Peyer's patch (tissue), 4 donors: ENCODE measurements around the gene CHD9. TPM values are rescaled to one million over a fixed set of nuclear protein-coding genes. Genes with fewer than 3 reads are reported as not detected.

ENCODE experiments used
- DNase-seq, 3 donors: peaks; one replicate each; pipeline ENCODE4 v3.0.0-alpha.2; 2017 to 2019
- H3K27ac ChIP-seq, 4 donors: fragments of 200-600 bp; sonication (generic); one replicate each; pipeline ENCODE4 v1.5.1; 2016 to 2019
- H3K27me3 ChIP-seq, 2 donors: fragments of 200-600 bp; sonication (generic); one replicate each; pipeline ENCODE4 v1.5.1; 2019
- H3K36me3 ChIP-seq, 3 donors: fragments of 200-600 bp; sonication (generic); one replicate each; pipeline ENCODE4 v1.5.1; 2016 to 2019
- H3K4me1 ChIP-seq, 4 donors: fragments of 200-600 bp; sonication (generic); one replicate each; pipeline ENCODE4 v1.5.1; 2016 to 2019
- H3K4me3 ChIP-seq, 4 donors: fragments of 200-600 bp; sonication (generic); 1 replicate in 3 of 4; 2 replicates in 1 of 4; pipeline ENCODE4 v1.5.1; 2016 to 2019; ENCODE audit warnings: mild to moderate bottlenecking in 1 of 4
- H3K9me3 ChIP-seq, 4 donors: fragments of 200-600 bp; sonication (generic); one replicate each; pipeline ENCODE4 v1.5.1; 2016 to 2019; ENCODE audit warnings: mild to moderate bottlenecking in 1 of 4
- POLR2A ChIP-seq, 2 donors: fragments of 450-650 bp; IDR thresholded peaks; one replicate each; pipeline ENCODE4 v1.5.1; 2017; ENCODE audit warnings: antibody characterized with exemption in 2 of 2, mild to moderate bottlenecking in 2 of 2, moderate library complexity in 2 of 2
- total RNA-seq, 4 donors: library from RNA; depleted of rRNA; stranded (reverse); fragments of >200 nt; gene quantifications; one replicate each; pipeline ENCODE4 v1.1.0, GENCODE V29; 2016
- TF ChIP-seq, protein P1 (sequence below), 6 experiments: fragments of 450-650 bp in 4 of 6; fragments of 200-600 bp in 2 of 6; sonication (generic) in 1 of 6; IDR thresholded peaks; one replicate each; pipeline ENCODE4 v1.5.1; 2017 to 2019; ENCODE audit warnings: antibody characterized with exemption in 6 of 6, mild to moderate bottlenecking in 3 of 6, moderate library complexity in 1 of 6

The CHD9 gene
- total RNA-seq, 4 donors from 2014 or later: 48.4 to 187 (median 79.3) TPM

DNA sequence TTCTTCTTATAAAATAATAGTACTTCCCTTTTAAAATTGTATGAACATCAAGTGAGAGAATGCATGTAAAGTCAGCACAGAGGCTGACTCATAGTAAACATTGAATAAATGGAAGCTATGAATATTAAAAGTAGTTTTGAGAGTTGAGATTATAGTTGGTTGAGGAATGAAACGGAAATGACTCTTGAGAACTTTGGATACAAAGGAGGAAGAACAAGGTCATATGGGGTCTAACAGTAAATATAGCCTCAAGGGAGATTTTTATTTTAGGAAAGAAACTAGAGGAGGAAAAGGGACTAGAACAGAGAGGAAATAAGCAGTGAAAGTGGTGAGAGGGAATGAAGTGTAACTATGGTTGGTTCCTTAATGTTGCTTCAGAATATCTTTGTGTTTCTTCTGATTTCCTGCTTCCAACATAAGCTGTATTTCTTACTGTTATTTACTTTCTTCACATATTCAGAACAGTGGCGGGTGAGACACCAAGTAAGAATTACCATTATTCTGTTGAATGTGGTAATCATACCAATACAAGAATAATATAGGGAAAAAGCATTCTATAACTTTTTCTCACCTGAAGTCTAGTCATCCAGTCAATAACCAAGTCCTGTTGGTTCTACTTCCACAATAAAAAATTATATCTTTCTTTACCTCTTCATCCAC is 165.1 kb downstream of the CHD9 start:
- peaks cover 0 to 30% (median 0%) of the 10 kb centered on the region in 4 donors for H3K4me1 ChIP-seq
- DNase-seq: no peak

DNA sequence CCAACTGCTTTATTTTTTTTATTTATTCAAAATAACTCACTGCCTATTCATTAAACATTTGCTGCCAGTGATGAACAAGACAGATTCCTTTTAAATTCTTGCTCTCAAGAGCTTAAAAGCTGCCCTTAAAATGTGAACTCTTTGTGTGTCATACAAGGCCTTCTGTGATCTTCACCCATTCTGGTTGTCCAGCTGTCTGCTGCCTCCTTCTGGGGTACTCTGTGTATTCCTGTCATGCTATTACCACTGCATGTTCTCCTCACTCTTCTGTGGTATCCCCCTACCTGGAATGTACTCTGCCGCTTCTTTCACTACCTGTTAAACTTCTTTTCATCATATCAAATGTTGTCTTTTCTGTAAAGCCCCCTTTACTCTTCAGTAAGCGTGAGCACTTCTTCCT is 165.8 kb downstream of the CHD9 start:
- Histone ChIP-seq H3K27me3 (no peaks in the 10 kb centered on the region), H3K36me3 (peaks cover 0 to 32% (median 0%) of the 10 kb centered on the region in 3 donors), H3K27ac (peak overlapping the region in 1 of 4 donors; percentile 37), H3K4me1 (peaks cover 0 to 29% (median 0%) of the 10 kb centered on the region in 4 donors), H3K4me3 (no peak overlapping the region), H3K9me3 (no peaks in the 10 kb centered on the region)
- TF ChIP-seq, protein P1, sequence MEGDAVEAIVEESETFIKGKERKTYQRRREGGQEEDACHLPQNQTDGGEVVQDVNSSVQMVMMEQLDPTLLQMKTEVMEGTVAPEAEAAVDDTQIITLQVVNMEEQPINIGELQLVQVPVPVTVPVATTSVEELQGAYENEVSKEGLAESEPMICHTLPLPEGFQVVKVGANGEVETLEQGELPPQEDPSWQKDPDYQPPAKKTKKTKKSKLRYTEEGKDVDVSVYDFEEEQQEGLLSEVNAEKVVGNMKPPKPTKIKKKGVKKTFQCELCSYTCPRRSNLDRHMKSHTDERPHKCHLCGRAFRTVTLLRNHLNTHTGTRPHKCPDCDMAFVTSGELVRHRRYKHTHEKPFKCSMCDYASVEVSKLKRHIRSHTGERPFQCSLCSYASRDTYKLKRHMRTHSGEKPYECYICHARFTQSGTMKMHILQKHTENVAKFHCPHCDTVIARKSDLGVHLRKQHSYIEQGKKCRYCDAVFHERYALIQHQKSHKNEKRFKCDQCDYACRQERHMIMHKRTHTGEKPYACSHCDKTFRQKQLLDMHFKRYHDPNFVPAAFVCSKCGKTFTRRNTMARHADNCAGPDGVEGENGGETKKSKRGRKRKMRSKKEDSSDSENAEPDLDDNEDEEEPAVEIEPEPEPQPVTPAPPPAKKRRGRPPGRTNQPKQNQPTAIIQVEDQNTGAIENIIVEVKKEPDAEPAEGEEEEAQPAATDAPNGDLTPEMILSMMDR (IDR thresholded peaks at IDR 0.05): peak in 3 of 6 experiments; percentile 10 to 24 (median 17)
- TF ChIP-seq POLR2A (IDR thresholded peaks at IDR 0.05): no peak
- DNase-seq: no peak

More for the DNA sequence above, 165.1 kb downstream of the CHD9 start:
- Histone ChIP-seq H3K27me3 (no peaks in the 10 kb centered on the region), H3K9me3 (no peaks in the 10 kb centered on the region), H3K4me3 (no peak overlapping the region), H3K27ac (peak overlapping the region in 2 of 4 donors; percentile 2 to 37), H3K36me3 (peaks cover 0 to 29% (median 0%) of the 10 kb centered on the region in 3 donors)
- TF ChIP-seq, protein P1 (IDR thresholded peaks at IDR 0.05): no peak
- no peak for TF ChIP-seq POLR2A (IDR thresholded peaks at IDR 0.05)

DNA sequence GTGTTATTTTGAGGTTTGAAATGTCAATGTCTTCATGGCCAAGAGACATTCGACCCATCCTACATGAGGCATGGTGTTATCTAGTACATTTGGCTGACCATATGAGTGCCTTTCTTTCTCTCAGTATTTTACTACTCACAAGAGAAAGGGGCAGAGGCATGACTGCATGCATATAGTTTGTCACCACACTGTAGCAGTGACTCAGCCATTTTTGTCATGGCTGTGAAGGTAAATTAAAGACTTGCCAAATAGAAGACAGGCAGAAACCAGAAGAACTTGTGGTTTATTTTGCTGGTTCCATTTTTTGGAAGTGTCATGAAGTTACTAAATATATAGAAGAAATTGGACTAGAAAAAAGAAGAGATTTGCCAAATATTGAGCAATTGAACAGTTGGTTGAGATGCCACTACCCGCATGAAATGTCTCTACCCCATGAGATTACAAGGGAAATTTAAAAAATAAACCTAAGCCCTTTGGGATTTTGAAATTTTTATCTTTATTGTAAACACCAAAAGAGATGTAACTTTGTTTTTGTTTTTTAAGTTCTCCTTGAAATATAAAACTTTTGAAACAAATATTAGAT is 170.3 kb downstream of the CHD9 start:
- TF ChIP-seq, protein P1 (IDR thresholded peaks at IDR 0.05): no peak
- TF ChIP-seq POLR2A (IDR thresholded peaks at IDR 0.05): no peak
- no peak overlapping the region for H3K4me3 ChIP-seq
- H3K27me3 ChIP-seq: no peaks in the 10 kb centered on the region
- no peaks in the 10 kb centered on the region for H3K9me3 ChIP-seq
- DNase-seq: no peak
- peaks cover 0 to 8% (median 0%) of the 10 kb centered on the region in 4 donors for H3K4me1 ChIP-seq
- peaks cover 0 to 64% (median 0%) of the 10 kb centered on the region in 3 donors for H3K36me3 ChIP-seq
- H3K27ac ChIP-seq: no peak overlapping the region

DNA sequence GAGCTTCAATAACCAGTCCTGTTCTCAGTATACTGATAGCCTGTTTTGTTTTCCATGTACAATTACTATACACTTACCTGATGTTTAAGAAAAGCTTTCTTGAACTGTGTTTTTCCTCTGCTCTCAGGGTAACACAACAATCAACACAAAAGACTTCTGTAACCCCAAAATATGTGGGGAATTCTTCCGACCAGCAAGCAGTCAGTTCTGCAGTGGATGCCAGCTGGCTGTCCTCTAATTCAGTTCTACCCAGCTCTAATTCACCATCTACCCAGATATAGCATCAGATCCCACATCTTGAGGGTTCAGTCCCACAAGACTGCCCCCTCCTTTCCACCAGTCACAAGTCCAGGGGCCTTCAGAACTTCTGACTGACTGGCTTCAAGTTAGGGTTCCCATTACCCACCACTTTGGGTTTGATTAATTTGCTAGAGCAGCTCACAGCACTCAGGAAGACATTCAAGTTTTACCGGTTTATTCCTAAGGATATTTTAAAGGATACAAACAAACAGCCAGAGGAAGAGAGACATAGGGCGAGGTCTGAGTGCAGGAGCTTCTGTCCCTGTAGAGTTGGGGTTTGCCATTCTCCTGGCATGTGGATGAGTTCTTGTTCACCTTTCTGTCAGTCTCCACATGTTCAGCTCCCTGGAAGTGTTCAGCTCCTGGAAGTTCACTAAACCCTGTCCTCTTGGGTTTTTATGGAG is 178.2 kb downstream of the CHD9 start:
- DNase-seq: no peak
- H3K36me3 ChIP-seq: peaks cover 0 to 95% (median 0%) of the 10 kb centered on the region in 3 donors

DNA sequence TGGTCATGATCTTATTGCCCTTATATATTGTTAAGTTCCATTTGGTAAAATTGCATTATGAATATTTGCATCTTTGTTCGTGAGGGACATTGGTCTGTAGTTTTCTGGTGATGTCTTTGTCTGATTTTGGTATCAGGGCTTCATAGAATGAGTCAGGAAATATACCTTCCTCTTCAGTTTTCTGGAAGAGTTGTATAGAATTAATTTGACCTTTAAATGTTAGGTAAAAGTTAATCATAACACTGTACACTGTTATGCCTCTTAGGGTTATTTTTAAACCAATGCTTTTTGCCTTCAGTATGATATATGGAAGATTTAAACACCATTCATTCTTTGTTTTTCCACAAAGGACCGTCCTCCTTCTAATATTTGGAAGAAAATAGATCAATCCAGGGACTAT is 180.0 kb downstream of the CHD9 start:
- Histone ChIP-seq H3K27me3 (no peaks in the 10 kb centered on the region), H3K9me3 (no peaks in the 10 kb centered on the region), H3K4me1 (no peaks in the 10 kb centered on the region), H3K4me3 (no peak overlapping the region), H3K27ac (no peak overlapping the region), H3K36me3 (peaks cover 0 to 95% (median 0%) of the 10 kb centered on the region in 3 donors)
- no peak for TF ChIP-seq POLR2A (IDR thresholded peaks at IDR 0.05)
- TF ChIP-seq, protein P1 (IDR thresholded peaks at IDR 0.05): no peak
- DNase-seq: no peak

More for the DNA sequence above, 178.2 kb downstream of the CHD9 start:
- Histone ChIP-seq H3K27me3 (no peaks in the 10 kb centered on the region), H3K27ac (peak overlapping the region in 1 of 4 donors; percentile 12), H3K4me3 (no peak overlapping the region), H3K9me3 (no peaks in the 10 kb centered on the region), H3K4me1 (no peaks in the 10 kb centered on the region)
- TF ChIP-seq, protein P1 (IDR thresholded peaks at IDR 0.05): no peak
- no peak for TF ChIP-seq POLR2A (IDR thresholded peaks at IDR 0.05)
